Measurements from ENCODE around the gene ISX. TPM values are rescaled to one million over a fixed set of nuclear protein-coding genes. Genes with fewer than 3 reads are reported as not detected.

ISX gene
- total and polyA plus RNA-seq, 2 donors, result 0.02 TPM; not detected in 1

DNA sequence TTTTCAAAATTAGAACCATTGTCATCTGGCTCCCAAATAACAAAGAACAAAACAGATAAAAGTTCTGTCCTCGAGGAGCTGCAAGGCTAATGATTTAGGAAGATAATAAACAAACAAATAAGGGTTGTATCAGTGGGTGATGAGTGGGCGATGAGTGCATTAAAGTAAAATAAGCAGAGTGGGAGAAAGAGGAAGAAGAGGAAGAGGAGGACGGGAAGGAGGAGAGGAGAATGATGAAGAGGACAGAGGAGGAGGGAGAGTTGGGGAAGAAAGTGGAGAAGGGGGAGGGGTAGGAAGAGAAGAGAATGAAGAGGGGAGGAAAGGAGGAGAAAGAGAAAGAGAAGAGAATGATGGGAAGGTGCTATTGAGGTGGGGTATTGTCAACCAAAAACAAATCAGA, 33.4 kb upstream of the ISX start:
- H3K27ac ChIP-seq (ENCODE audit: low read depth in 1 of 2, low read length in 1 of 2), result no peak overlapping the region
- 66% methylated on average over 3 of the region's 3 CpGs for WGBS
- H3K9me3 ChIP-seq (ENCODE audit: control insufficient read depth in 2 of 2, insufficient read depth in 1 of 2, low read length in 1 of 2), result no peaks in the 10 kb centered on the region
- no peaks in the 10 kb centered on the region for H3K27me3 ChIP-seq (ENCODE audit: control insufficient read depth in 2 of 2, insufficient read depth in 1 of 2, low read length in 1 of 2)
- H3K36me3 ChIP-seq (ENCODE audit: control insufficient read depth in 2 of 2, insufficient read depth in 2 of 2, low read length in 1 of 2), result no peaks in the 10 kb centered on the region
- H3K4me1 ChIP-seq (ENCODE audit: control insufficient read depth in 2 of 2, insufficient read depth in 2 of 2, low read length in 2 of 2), result no peaks in the 10 kb centered on the region
- no peak for DNase-seq (ENCODE audit: low read depth in 6 of 9, low spot score in 9 of 9)
- no peak overlapping the region for H3K4me3 ChIP-seq (ENCODE audit: low read length in 2 of 2)

- H3K27ac ChIP-seq (ENCODE audit: low read depth in 1 of 2, low read length in 1 of 2), result no peak overlapping the region
- H3K27me3 ChIP-seq (ENCODE audit: control insufficient read depth in 2 of 2, insufficient read depth in 1 of 2, low read length in 1 of 2), result no peaks in the 10 kb centered on the region
- H3K36me3 ChIP-seq (ENCODE audit: control insufficient read depth in 2 of 2, insufficient read depth in 2 of 2, low read length in 1 of 2), result no peaks in the 10 kb centered on the region
- no peak overlapping the region for H3K4me3 ChIP-seq (ENCODE audit: low read length in 2 of 2)
- no peak for DNase-seq (ENCODE audit: low read depth in 6 of 9, low spot score in 9 of 9)
- H3K9me3 ChIP-seq (ENCODE audit: control insufficient read depth in 2 of 2, insufficient read depth in 1 of 2, low read length in 1 of 2), result no peaks in the 10 kb centered on the region
- H3K4me1 ChIP-seq (ENCODE audit: control insufficient read depth in 2 of 2, insufficient read depth in 2 of 2, low read length in 2 of 2), result no peaks in the 10 kb centered on the region
- WGBS, result 85% methylated on average over 6 of the region's 6 CpGs
These were observed 32.2 kb upstream of the ISX start for GRCh38 chr22:35033635-35034296.

GRCh38 chr22:35034963-35035362, 31.0 kb upstream of the ISX start:
- H3K4me1 ChIP-seq (ENCODE audit: control insufficient read depth in 2 of 2, insufficient read depth in 2 of 2, low read length in 2 of 2), result no peaks in the 10 kb centered on the region
- H3K27ac ChIP-seq (ENCODE audit: low read depth in 1 of 2, low read length in 1 of 2), result no peak overlapping the region
- no peaks in the 10 kb centered on the region for H3K27me3 ChIP-seq (ENCODE audit: control insufficient read depth in 2 of 2, insufficient read depth in 1 of 2, low read length in 1 of 2)
- DNase-seq (ENCODE audit: low read depth in 6 of 9, low spot score in 9 of 9), result no peak
- no peak overlapping the region for H3K4me3 ChIP-seq (ENCODE audit: low read length in 2 of 2)
- H3K9me3 ChIP-seq (ENCODE audit: control insufficient read depth in 2 of 2, insufficient read depth in 1 of 2, low read length in 1 of 2), result no peaks in the 10 kb centered on the region
- H3K36me3 ChIP-seq (ENCODE audit: control insufficient read depth in 2 of 2, insufficient read depth in 2 of 2, low read length in 1 of 2), result no peaks in the 10 kb centered on the region
- WGBS, result 56% methylated on average over 3 of the region's 3 CpGs

GRCh38 chr22:35037089-35037488, 28.9 kb upstream of the ISX start:
- Histone ChIP-seq H3K4me3 (ENCODE audit: low read length in 2 of 2) (no peak overlapping the region), H3K9me3 (ENCODE audit: control insufficient read depth in 2 of 2, insufficient read depth in 1 of 2, low read length in 1 of 2) (no peaks in the 10 kb centered on the region), H3K27me3 (ENCODE audit: control insufficient read depth in 2 of 2, insufficient read depth in 1 of 2, low read length in 1 of 2) (no peaks in the 10 kb centered on the region), H3K36me3 (ENCODE audit: control insufficient read depth in 2 of 2, insufficient read depth in 2 of 2, low read length in 1 of 2) (no peaks in the 10 kb centered on the region), H3K4me1 (ENCODE audit: control insufficient read depth in 2 of 2, insufficient read depth in 2 of 2, low read length in 2 of 2) (no peaks in the 10 kb centered on the region), H3K27ac (ENCODE audit: low read depth in 1 of 2, low read length in 1 of 2) (no peak overlapping the region)
- DNase-seq (ENCODE audit: low read depth in 6 of 9, low spot score in 9 of 9), result no peak
- 61% methylated on average over 4 of the region's 4 CpGs for WGBS

DNA sequence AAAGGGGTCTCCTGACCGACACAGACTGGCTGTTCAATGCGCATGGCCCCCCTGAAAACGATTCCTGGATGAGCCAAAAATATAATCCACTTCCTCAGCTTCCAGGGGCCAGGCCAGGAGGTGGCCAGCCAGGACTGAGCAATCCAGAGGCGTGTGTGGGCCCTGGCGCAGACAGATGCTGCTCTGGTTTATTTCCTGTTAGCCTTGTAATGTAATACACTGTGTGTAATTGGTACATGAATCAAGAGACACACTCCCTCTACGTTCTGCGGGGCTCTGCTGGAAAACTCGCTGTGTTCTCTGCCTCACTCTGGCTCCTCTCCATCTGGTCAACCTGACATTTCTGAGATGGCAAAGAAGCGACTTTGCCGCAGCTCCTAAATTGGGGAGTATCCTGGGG, 26.3 kb upstream of the ISX start:
- DNase-seq (ENCODE audit: low read depth in 6 of 9, low spot score in 9 of 9), result no peak
- H3K9me3 ChIP-seq (ENCODE audit: control insufficient read depth in 2 of 2, insufficient read depth in 1 of 2, low read length in 1 of 2), result no peaks in the 10 kb centered on the region
- H3K27ac ChIP-seq (ENCODE audit: low read depth in 1 of 2, low read length in 1 of 2), result no peak overlapping the region
- H3K36me3 ChIP-seq (ENCODE audit: control insufficient read depth in 2 of 2, insufficient read depth in 2 of 2, low read length in 1 of 2), result no peaks in the 10 kb centered on the region
- no peaks in the 10 kb centered on the region for H3K4me1 ChIP-seq (ENCODE audit: control insufficient read depth in 2 of 2, insufficient read depth in 2 of 2, low read length in 2 of 2)
- 81% methylated on average over 10 of the region's 10 CpGs for WGBS
- no peaks in the 10 kb centered on the region for H3K27me3 ChIP-seq (ENCODE audit: control insufficient read depth in 2 of 2, insufficient read depth in 1 of 2, low read length in 1 of 2)
- no peak overlapping the region for H3K4me3 ChIP-seq (ENCODE audit: low read length in 2 of 2)

GRCh38 chr22:35043252-35043933, 22.6 kb upstream of the ISX start:
- Histone ChIP-seq H3K27ac (ENCODE audit: low read depth in 1 of 2, low read length in 1 of 2) (no peak overlapping the region), H3K4me1 (ENCODE audit: control insufficient read depth in 2 of 2, insufficient read depth in 2 of 2, low read length in 2 of 2) (no peaks in the 10 kb centered on the region), H3K36me3 (ENCODE audit: control insufficient read depth in 2 of 2, insufficient read depth in 2 of 2, low read length in 1 of 2) (no peaks in the 10 kb centered on the region), H3K27me3 (ENCODE audit: control insufficient read depth in 2 of 2, insufficient read depth in 1 of 2, low read length in 1 of 2) (no peaks in the 10 kb centered on the region), H3K9me3 (ENCODE audit: control insufficient read depth in 2 of 2, insufficient read depth in 1 of 2, low read length in 1 of 2) (no peaks in the 10 kb centered on the region), H3K4me3 (ENCODE audit: low read length in 2 of 2) (no peak overlapping the region)
- 71% methylated on average over 6 of the region's 6 CpGs for WGBS
- no peak for DNase-seq (ENCODE audit: low read depth in 6 of 9, low spot score in 9 of 9)

- Histone ChIP-seq H3K4me3 (ENCODE audit: low read length in 2 of 2) (no peak overlapping the region), H3K27ac (ENCODE audit: low read depth in 1 of 2, low read length in 1 of 2) (no peak overlapping the region), H3K9me3 (ENCODE audit: control insufficient read depth in 2 of 2, insufficient read depth in 1 of 2, low read length in 1 of 2) (no peaks in the 10 kb centered on the region), H3K27me3 (ENCODE audit: control insufficient read depth in 2 of 2, insufficient read depth in 1 of 2, low read length in 1 of 2) (no peaks in the 10 kb centered on the region), H3K36me3 (ENCODE audit: control insufficient read depth in 2 of 2, insufficient read depth in 2 of 2, low read length in 1 of 2) (no peaks in the 10 kb centered on the region), H3K4me1 (ENCODE audit: control insufficient read depth in 2 of 2, insufficient read depth in 2 of 2, low read length in 2 of 2) (no peaks in the 10 kb centered on the region)
- no peak for DNase-seq (ENCODE audit: low read depth in 6 of 9, low spot score in 9 of 9)
- 45% methylated on average over 2 of the region's 2 CpGs for WGBS
These were observed 22.0 kb upstream of the ISX start for GRCh38 chr22:35043934-35044319.

- no peak overlapping the region for H3K27ac ChIP-seq (ENCODE audit: low read depth in 1 of 2, low read length in 1 of 2)
- no peaks in the 10 kb centered on the region for H3K9me3 ChIP-seq (ENCODE audit: control insufficient read depth in 2 of 2, insufficient read depth in 1 of 2, low read length in 1 of 2)
- no peak overlapping the region for H3K4me3 ChIP-seq (ENCODE audit: low read length in 2 of 2)
- no peaks in the 10 kb centered on the region for H3K27me3 ChIP-seq (ENCODE audit: control insufficient read depth in 2 of 2, insufficient read depth in 1 of 2, low read length in 1 of 2)
- H3K36me3 ChIP-seq (ENCODE audit: control insufficient read depth in 2 of 2, insufficient read depth in 2 of 2, low read length in 1 of 2), result no peaks in the 10 kb centered on the region
- WGBS, result 86% methylated on average over 5 of the region's 5 CpGs
- no peak for DNase-seq (ENCODE audit: low read depth in 6 of 9, low spot score in 9 of 9)
- no peaks in the 10 kb centered on the region for H3K4me1 ChIP-seq (ENCODE audit: control insufficient read depth in 2 of 2, insufficient read depth in 2 of 2, low read length in 2 of 2)
These were observed 21.2 kb upstream of the ISX start for GRCh38 chr22:35044607-35045390.

- no peaks in the 10 kb centered on the region for H3K27me3 ChIP-seq (ENCODE audit: control insufficient read depth in 2 of 2, insufficient read depth in 1 of 2, low read length in 1 of 2)
- H3K36me3 ChIP-seq (ENCODE audit: control insufficient read depth in 2 of 2, insufficient read depth in 2 of 2, low read length in 1 of 2), result no peaks in the 10 kb centered on the region
- H3K27ac ChIP-seq (ENCODE audit: low read depth in 1 of 2, low read length in 1 of 2), result no peak overlapping the region
- no peaks in the 10 kb centered on the region for H3K4me1 ChIP-seq (ENCODE audit: control insufficient read depth in 2 of 2, insufficient read depth in 2 of 2, low read length in 2 of 2)
- H3K9me3 ChIP-seq (ENCODE audit: control insufficient read depth in 2 of 2, insufficient read depth in 1 of 2, low read length in 1 of 2), result no peaks in the 10 kb centered on the region
- no peak for DNase-seq (ENCODE audit: low read depth in 6 of 9, low spot score in 9 of 9)
- WGBS, result 68% methylated on average over 9 of the region's 9 CpGs
- H3K4me3 ChIP-seq (ENCODE audit: low read length in 2 of 2), result no peak overlapping the region
These were observed 20.5 kb upstream of the ISX start for GRCh38 chr22:35045451-35045850.

Measured in thymus (tissue), 11 donors.